ENCODE results near the gene NOX1. TPM values are rescaled to one million over a fixed set of nuclear protein-coding genes. Genes with fewer than 3 reads are reported as not detected.
"Not testable (repeated sequence)": the region's sequence is repeated elsewhere in the genome, so short reads cannot be mapped to it uniquely, and the experiment has no call there.

The NOX1 gene
- polyA plus RNA-seq, 10 donors, result 0.11 to 0.75 (median 0.34) TPM; not detected in 1

DNA sequence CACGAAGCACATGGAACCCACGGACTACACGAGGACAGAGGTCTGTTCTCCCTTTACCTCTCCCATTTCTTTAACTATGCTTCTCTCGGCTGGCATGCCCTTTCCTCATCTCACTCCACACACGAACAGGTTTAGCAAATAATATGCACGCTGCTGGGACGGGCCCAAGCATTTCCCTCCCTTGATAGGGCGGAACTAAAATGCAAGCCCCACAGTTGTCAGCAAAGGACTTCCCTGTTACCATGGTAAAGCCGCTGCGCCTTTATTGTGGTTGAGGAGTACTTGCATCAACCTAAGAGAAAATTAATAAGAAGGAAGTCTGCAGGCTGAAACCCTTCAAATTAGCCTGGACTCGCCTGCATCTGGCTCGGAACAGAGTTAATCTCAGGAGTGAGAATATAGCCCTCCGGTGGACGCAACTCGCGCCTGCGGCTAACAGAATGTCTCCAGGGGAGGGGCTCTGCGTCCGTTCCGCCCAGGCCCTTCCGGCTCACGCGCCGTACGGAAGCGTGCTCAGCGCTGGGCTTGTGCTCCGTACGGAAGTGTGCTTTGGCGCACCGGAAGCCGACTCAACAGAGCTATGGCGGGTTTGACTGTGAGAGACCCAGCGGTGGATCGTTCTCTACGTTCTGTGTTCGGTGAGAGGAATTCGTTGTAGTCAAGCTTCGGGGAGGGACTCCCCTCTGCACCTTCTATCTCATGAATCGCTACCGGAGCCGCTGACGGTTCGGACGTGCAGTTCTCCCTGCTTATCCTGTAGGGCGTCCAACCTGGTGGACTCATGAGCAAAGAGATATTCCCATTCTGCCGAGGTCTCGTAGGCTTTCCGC, 54.1 kb downstream of the NOX1 start, which contains the start of gene CSTF2:
Gene CSTF2, plus strand, starts transcription at position 555 of the 830 bp plus-strand sequence. Its CDS starts 26 bp downstream, at position 581.
- peak; percentile 78 to 93 (median 88) for DNase-seq

DNA sequence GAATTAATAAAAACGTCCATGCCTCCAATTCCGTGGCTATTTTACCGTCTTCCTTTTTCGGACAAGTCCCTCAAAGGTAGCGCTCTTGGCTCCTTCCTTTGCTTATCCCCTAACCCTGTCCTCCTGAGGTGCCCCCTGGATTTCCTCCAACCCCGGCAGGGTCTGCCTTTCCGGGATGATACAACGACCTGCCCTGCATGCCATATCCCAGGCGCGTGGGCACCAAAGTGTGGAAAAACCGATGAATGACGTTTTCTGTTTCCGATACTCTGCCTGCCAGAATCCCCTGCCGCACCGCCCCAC, 54.7 kb downstream of the NOX1 start:
- no peak for DNase-seq

DNA sequence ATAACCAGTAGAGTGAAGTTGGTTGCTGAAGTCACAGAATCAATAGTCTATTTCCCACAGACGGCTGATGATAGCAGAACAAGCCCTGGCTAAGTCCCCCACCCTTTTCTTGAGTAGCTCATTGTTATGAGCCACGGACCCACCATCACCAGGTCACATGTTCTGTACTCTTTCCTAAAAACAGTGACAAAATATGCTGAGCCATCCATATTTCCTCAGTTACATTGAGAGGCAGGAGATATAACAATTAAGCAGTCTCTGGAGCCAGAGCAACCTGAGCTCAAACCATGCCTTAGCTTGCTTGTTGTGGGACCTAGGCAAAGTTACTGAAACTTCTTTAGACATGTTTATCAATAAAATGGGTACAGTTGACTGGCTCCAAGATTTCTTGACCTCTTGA, 56.8 kb downstream of the NOX1 start:
- DNase-seq, result no peak

DNA sequence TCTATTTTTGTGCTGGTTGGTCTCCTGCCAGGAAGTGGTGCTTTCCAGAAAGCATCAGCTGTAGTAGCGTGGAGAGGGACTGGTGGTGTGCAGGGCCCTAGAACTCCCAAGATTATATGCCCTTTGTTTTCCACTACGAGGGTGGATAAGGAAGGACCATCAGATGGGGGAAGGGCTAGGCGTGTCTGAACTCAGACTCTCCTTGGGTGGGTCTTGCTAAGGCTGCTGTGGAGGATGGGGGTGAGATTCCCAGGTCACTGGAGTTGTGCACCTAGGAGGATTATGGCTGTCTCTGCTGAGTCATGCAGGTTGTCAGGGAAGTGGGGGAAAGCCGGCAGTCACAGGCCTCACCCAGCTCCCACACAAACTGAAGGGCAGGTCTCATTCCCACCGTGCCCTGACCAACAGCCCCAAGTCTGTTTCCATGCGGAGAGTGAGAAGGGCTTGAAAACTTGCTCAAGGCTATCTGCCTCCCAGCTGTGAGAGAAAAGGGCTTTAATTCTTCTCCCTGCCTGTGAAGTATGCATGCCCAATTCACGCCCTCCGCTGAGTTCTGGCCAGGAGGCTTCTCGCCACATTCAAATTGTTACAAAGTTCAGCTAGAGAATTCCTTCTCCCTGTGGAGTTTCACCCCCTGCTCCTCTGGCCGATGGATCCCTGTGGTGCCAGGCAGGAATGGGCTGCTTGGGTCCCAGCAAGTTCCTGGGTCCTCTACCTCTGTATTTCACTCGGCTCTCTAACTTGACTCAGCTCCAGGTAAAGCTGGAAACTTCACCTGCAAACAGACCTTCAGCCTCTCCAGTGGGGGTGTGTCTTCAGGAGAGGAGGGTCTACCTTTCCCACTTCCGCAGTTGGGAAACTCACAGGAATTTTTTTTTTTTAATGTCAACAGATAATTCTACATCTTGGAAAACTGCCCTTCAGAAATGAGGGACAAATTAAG, 61.7 kb downstream of the NOX1 start:
- DNase-seq, result no peak

DNA sequence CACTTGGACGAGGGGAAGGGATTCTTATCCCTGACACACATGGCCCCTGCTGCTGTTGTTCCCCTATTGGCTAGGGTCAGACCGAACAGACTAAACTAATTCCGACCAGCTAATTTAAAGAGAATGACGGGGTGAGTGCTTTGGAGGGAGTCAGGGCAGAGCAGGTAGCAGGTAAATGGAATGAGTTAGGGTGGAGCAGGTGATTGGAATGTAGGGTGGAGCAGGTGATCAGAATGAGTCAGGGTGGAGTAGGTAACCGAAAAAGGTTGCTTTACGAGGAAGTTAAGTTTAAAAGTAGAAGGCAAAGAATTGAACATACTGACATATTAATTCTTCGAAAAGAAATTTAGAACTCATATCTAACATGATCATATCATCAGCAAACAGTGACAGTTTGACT, 65.9 kb downstream of the NOX1 start:
- DNase-seq, result not testable (repeated sequence)

DNA sequence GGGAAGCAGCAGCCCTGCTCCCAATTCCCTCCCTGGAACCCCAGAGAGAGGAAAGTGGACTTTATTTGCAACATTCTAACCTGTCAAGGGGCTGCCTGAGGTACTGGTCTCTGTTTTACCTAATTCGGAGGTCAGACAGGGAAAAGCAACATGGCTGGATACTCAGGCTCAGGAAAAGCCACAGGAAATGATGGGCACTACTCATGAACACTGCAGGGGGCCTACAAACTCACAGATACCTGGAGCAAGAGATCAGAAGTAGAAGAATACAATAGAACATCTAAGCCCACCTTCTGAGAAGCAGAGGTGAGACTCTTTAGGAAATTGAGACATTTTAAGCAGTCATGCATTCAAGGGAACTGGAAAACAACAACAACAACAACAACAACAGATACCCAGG, 69.4 kb downstream of the NOX1 start:
- DNase-seq, result no peak

DNA sequence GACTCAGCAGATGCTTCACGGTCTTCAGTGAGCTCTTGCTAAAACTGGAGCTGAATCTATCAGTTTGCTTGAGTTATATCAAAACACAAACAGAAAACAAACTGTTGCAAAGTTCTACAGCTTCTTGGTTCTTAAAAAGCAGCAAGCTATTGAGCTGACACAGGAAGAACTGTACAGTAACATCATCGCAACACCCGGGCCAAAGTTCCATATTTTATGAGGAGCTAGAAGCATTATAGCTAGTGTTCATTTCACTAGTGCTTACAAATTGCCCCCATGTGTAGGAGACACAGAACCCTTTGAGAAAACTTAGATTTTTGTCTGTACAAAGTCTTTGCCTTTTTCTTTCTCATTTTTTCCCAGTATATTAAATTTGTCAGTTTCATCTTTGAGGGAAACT, 71.3 kb downstream of the NOX1 start:
- no peak for DNase-seq

DNA sequence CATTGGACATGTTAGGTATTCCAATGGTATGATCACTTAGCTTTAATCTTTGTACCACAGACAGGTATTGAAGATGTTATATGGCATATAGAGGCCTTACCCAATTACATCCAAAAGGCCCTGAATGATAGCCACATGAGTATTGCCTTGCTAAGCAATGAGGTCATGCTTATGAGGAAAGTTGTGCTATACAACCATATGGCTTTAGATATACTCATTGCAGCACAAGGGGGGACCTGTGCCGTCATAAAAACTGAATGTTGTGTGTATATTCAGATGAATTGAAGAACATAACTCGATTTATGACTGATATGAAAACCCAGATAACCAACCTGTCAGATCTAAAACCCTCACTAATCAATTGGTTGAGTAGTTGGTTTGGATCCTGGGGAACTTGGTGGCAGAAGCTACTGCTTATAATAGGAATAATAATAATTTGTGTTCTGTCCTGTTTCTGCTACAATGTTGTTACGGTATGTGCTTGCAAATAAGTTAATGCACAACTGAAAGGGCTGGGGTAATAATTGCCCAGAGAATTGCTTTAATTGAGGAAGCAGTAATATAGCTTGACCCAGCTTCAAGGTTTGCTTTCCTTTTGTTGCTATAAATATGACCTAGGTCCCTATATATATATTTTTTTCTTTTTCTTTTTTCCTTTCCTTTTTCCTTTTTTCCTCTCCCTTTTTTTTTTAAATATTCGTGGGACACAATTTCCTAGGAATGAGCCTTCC, 75.5 kb downstream of the NOX1 start:
- DNase-seq, result no peak

DNA sequence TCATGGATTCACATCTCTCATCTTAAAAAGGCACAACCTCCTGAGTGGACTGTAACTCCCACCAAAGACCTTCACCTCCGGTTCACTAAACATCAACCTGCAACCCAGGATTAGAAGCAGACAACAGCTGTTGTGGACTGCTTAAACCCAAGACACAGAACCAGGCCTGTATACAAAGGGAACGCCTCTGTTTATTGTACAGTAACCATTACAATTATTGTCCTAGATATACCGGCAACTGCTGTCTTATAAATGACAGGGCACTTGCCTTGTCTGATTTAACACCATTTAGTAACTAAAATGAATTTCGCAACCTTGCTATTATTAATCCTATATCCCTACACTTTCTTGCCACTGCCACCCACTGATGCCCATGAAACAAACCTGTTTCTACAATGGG, 76.8 kb downstream of the NOX1 start:
- DNase-seq, result no peak

DNA sequence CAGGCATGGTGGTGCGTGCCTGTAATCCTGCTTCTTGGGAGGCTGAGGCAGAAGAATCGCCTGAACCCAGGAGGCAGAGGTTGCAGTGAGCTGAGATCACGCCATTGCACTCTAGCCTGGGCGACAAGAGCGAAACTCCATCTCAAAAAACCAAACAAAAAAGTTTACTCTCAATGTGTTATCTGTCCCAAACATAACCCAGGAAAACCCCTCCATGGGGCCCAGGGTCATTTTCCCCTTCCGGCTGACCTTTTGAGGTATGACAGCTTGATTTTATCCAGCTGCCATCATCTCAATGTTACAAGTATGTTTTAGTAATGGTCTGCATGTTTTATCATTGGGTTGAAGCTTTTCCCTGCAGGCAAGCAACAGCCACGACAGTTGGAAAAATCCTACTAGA, 77.8 kb downstream of the NOX1 start:
- not testable (repeated sequence) for DNase-seq

Other genes starting within 250 kb of the NOX1 start
- gene TSPAN6, start 237.6 kb downstream of the NOX1 start, polyA plus RNA-seq (ENCODE audit: insufficient read length in 10 of 10), result 10 to 100 TPM; 25.3 to 40.7 (median 29.9) TPM
- gene SRPX2, start 230.2 kb downstream of the NOX1 start, polyA plus RNA-seq (ENCODE audit: insufficient read length in 10 of 10), result 10 to 100 TPM; 21.0 to 39.9 (median 35.4) TPM
- gene SYTL4, start 142.2 kb downstream of the NOX1 start, polyA plus RNA-seq (ENCODE audit: insufficient read length in 10 of 10), result 10 to 100 TPM in 2 of 10 donors, 1 to 10 TPM in 8; 5.0 to 12.7 (median 8.0) TPM
- gene CSTF2, start 54.0 kb downstream of the NOX1 start, polyA plus RNA-seq (ENCODE audit: insufficient read length in 10 of 10), result 10 to 100 TPM in 7 of 10 donors, 1 to 10 TPM in 3; 8.9 to 13.4 (median 10.6) TPM
- under 1 TPM in 4 of 10 donors, not detected in 6; 0.05 to 0.48 (median 0.28) TPM for gene XKRX, start 54.6 kb upstream of the NOX1 start, polyA plus RNA-seq (ENCODE audit: insufficient read length in 10 of 10)
- under 1 TPM in 3 of 10 donors, not detected in 7; 0.17 to 0.35 (median 0.29) TPM for gene ARL13A, start 95.3 kb upstream of the NOX1 start, polyA plus RNA-seq (ENCODE audit: insufficient read length in 10 of 10)
- gene TRMT2B, start 177.8 kb upstream of the NOX1 start, polyA plus RNA-seq (ENCODE audit: insufficient read length in 10 of 10), result 1 to 10 TPM; 7.1 to 9.3 (median 8.6) TPM
- 1 to 10 TPM; 2.2 to 4.8 (median 2.7) TPM for gene TMEM35A, start 204.5 kb upstream of the NOX1 start, polyA plus RNA-seq (ENCODE audit: insufficient read length in 10 of 10)
- 1 to 10 TPM; 4.3 to 9.1 (median 5.3) TPM for gene CENPI, start 223.8 kb upstream of the NOX1 start, polyA plus RNA-seq (ENCODE audit: insufficient read length in 10 of 10)